GM10266 (cell line): Measurements from ENCODE around the gene NEK9.

Source experiments
- DNase-seq: peaks from one replicate; pipeline ENCODE4 v3.0.0; 2012; ENCODE audit errors: extremely low spot score
- CTCF ChIP-seq: IDR thresholded peaks from 2 replicates; pipeline ENCODE4 v1.5.1; 2012; ENCODE audit warnings: mild to moderate bottlenecking, low read depth; ENCODE audit not compliant: control insufficient read depth, insufficient read depth; ENCODE audit errors: missing control alignments

Gene NEK9

DNA sequence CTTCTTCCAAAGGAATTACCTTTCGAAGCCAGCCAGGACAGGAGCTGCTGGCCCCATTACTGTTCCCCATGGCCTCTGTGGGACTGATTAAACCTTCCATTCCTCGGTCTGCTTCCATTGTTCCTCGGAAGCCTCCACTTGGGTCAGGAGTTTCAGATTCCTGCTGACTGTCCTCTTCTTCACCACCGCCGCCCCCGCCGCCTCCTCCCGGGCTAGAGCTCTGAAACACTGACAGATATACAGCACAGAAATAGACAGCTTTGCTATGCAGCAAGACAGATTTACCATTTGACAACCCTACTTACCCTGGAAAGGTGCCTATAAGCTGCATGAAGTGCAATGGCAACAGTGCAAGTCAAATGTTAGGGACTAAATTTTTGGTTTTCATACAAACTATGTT is 35.6 kb downstream of the NEK9 start:
- TF ChIP-seq CTCF: no peak
- no peak for DNase-seq

- TF ChIP-seq CTCF: no peak
- no peak for DNase-seq
These were observed 36.5 kb downstream of the NEK9 start for GRCh38 chr14:75090353-75090752.

DNA sequence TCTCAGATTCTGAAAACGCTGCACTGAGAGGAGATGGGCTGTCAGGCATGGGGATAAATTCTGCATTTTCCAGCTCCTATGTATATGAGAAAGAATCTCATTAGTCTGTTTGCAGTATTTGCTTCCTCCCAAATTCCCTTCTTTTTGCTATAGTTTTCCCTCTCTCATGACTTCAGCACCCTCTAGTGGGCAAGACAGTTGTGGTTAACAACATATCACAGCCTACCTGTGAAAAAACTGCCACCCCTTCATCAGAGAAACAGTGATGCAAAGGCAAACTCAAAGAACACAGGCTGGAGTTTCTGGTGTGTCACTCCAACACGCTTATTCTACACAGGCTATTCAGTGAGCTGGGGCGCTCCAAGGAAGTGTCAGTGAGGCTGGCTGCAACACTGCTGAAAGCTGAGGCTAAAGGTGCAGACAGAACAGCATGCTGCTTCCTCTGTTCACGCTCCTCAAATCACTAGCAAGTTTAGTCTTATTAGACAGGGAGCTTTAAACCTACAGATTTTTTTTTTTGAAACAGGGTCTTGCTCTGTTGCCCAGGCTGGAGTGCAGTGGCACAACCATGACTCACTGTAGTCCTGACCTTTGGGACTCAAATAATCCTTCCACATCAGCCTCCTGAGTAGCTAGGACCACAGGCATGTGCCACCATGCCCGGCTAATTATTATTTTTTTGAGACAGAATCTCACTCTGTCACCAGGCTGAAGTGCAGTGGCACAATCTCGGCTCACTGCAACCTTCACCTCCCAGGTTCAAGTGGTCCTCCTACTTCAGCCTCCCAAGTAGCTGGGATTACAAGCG is 38.1 kb downstream of the NEK9 start:
- peak; percentile 38 for DNase-seq

GRCh38 chr14:75088153-75088552 is 38.7 kb downstream of the NEK9 start:
- no peak for DNase-seq
- no peak for TF ChIP-seq CTCF

More for the DNA sequence above, 38.1 kb downstream of the NEK9 start:
- peak; percentile 76 for TF ChIP-seq CTCF

DNA sequence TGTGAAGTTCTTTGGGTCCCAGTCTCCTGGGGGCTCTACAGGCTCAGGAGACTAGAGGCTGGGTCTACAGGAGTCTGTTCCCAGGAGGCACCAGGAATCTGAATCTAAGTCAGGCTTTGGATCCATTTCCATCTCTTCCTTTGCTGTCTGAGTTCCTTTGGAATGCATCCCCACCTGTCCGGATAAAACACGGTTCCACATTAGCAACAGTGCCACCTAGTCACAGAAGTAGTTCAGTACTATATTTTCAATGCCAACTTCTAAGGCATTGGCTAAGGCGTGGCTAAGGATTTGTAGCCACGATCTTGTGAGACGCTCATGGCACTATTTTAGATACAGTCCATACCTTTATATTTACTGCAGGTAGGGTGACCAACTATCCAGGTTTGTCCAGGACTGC is 42.3 kb downstream of the NEK9 start:
- no peak for DNase-seq
- no peak for TF ChIP-seq CTCF

- no peak for DNase-seq
- TF ChIP-seq CTCF: no peak
These were observed 43.6 kb downstream of the NEK9 start for GRCh38 chr14:75083271-75083670.

GRCh38 chr14:75081660-75082229 is 45.1 kb downstream of the NEK9 start:
- DNase-seq: no peak
- no peak for TF ChIP-seq CTCF
